GM10847 (cell line): ENCODE data around the gene RPE.

ENCODE experiments used
- POLR2A ChIP-seq: IDR thresholded peaks from 2 replicates; pipeline ENCODE4 v1.6.1; 2011; ENCODE audit not compliant: insufficient read length; ENCODE audit errors: extremely low read depth

The RPE gene

GRCh38 chr2:210046851-210047500 lies 44.5 kb downstream of the RPE start:
- no peak for TF ChIP-seq POLR2A

DNA sequence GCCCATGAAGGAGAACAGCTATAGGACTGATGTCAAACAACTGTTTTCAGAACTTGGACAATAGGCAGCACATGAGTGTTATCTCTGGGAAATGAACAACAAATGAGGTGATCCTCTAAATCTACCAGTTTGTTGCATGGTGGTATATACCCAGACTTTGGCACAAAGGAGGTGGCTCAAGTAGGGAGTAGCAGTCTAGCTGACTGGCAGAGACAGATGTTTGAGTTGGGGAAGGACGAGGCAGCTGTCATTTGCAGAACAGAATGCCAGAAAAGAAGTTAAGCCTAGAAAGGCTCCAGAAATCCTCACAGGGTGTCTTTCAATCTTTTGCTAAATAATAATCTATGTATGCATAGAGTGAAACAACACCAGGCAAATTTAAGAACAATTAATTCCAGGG lies 47.4 kb downstream of the RPE start:
- TF ChIP-seq POLR2A: no peak

GRCh38 chr2:210050885-210051284 lies 48.4 kb downstream of the RPE start:
- TF ChIP-seq POLR2A: no peak

- TF ChIP-seq POLR2A: no peak
These were observed 52.3 kb downstream of the RPE start for GRCh38 chr2:210054696-210055095.

- TF ChIP-seq POLR2A: no peak
These were observed 53.4 kb downstream of the RPE start for GRCh38 chr2:210055825-210056224.

DNA sequence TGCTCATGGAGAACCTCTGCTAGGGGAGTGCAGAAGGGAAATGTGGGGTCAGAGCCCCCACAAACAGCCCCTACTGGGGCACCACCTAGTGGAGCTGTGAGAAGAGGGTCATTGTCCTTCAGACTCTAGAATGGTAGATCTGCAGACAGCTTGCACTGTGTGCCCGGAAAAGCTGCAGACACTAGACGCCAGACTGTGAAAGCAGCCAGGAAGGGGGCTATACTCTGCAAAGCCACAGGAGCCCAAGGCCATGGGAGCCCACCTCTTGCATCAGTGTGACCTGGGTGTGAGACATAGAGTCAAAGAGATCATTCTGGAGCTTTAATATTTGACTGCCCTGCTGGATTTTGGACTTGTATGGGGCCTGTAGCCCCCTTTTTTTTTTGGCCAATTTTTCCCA lies 60.9 kb downstream of the RPE start:
- TF ChIP-seq POLR2A: no peak
